RWPE1 (cell line): ENCODE data around the gene SEMA7A.
A peak's percentile ranks its signal among the peaks of the same experiment; 100 is the strongest.

ENCODE experiments used
- CTCF ChIA-PET: fragments of 350-600 bp; sonication (Branson Sonifier 250); formaldehyde crosslinking; extraction: SDS; loops from one replicate; lab custom pipeline; 2021; lab: Yijun Ruan, JAX
- POLR2A ChIA-PET: fragments of 400-600 bp; formaldehyde crosslinking; extraction: SDS; loops from one replicate; lab custom pipeline; 2020; ENCODE audit warnings: antibody characterized with exemption; ENCODE audit not compliant: low non-redundant PET; lab: Yijun Ruan, JAX
- DNase-seq: peaks from one replicate; pipeline ENCODE4 v3.0.0; 2012; ENCODE audit warnings: low spot score
- H3K27ac ChIP-seq: fragments of 450-650 bp; 2 replicates; pipeline ENCODE4 v1.5.1; 2017
- CTCF ChIP-seq: fragments of 450-650 bp; conservative IDR thresholded peaks from 2 replicates; pipeline ENCODE4 v1.5.1; 2017; ENCODE audit warnings: low read depth, mild to moderate bottlenecking

Gene SEMA7A

GRCh38 chr15:74431645-74432044, 2.1 kb downstream of the SEMA7A start:
- ChIA-PET POLR2A (no interaction called here), CTCF (interaction anchor here (0.9 to 2.1 kb wide), 4 partner anchors 43 to 57 kb away, joined by 3 to 9 read pairs (median 4); no protein-coding TSS in a partner anchor)
- DNase-seq, result no peak
- no peak for TF ChIP-seq CTCF
- no peak overlapping the region for H3K27ac ChIP-seq

GRCh38 chr15:74431116-74431515, 2.6 kb downstream of the SEMA7A start:
- no peak overlapping the region for H3K27ac ChIP-seq
- TF ChIP-seq CTCF, result no peak
- POLR2A ChIA-PET, result interaction anchor here (0.7 kb wide), 1 partner anchor 49 kb away, joined by 8 read pairs; no protein-coding TSS in a partner anchor
- CTCF ChIA-PET, result interaction anchor here (0.9 to 2.1 kb wide), 4 partner anchors 30 to 57 kb away, joined by 3 to 9 read pairs (median 4); no protein-coding TSS in a partner anchor
- DNase-seq, result no peak

- ChIA-PET POLR2A (interaction anchor here (0.7 kb wide), 1 partner anchor 49 kb away, joined by 8 read pairs; no protein-coding TSS in a partner anchor), CTCF (interaction anchor here (1.3 to 1.4 kb wide), 2 partner anchors 29 to 48 kb away, joined by 5 to 7 read pairs; no protein-coding TSS in a partner anchor)
- DNase-seq, result no peak
- H3K27ac ChIP-seq, result no peak overlapping the region
- no peak for TF ChIP-seq CTCF
These were observed 3.2 kb downstream of the SEMA7A start for GRCh38 chr15:74430510-74430951.

- POLR2A ChIA-PET, result no interaction called here
- no peak overlapping the region for H3K27ac ChIP-seq
These were observed 3.9 kb downstream of the SEMA7A start for GRCh38 chr15:74429781-74430400.

GRCh38 chr15:74428970-74429780, 4.6 kb downstream of the SEMA7A start:
- ChIA-PET POLR2A (no interaction called here), CTCF (interaction anchor here (0.8 to 1.6 kb wide), 3 partner anchors 10 to 47 kb away, joined by 4 to 7 read pairs (median 6); no protein-coding TSS in a partner anchor)
- peak overlapping the region; percentile 9; the same call in 1 of the 2 replicates for H3K27ac ChIP-seq
- DNase-seq, result no peak
- TF ChIP-seq CTCF, result no peak

More at GRCh38 chr15:74429781-74430400, 3.9 kb downstream of the SEMA7A start:
- CTCF ChIA-PET, result interaction anchor here (1.3 to 1.4 kb wide), 2 partner anchors 29 to 47 kb away, joined by 5 to 7 read pairs; no protein-coding TSS in a partner anchor
- no peak for DNase-seq
- TF ChIP-seq CTCF, result no peak

- no peak for TF ChIP-seq CTCF
- ChIA-PET CTCF (interaction anchor here (0.6 to 1.6 kb wide), 3 partner anchors 11 to 97 kb away, joined by 3 to 6 read pairs (median 4); no protein-coding TSS in a partner anchor), POLR2A (no interaction called here)
- H3K27ac ChIP-seq, result peak overlapping the region; percentile 9; the same call in 1 of the 2 replicates
- DNase-seq, result no peak
These were observed 5.3 kb downstream of the SEMA7A start for GRCh38 chr15:74428442-74428787.
